DMS 273 (cell line): ENCODE data around the gene METTL1.

ENCODE experiments used
- DNase-seq: peaks from one replicate; lab custom pipeline; 2025; ENCODE audit not compliant: unreplicated experiment; lab: John Stamatoyannopoulos, UW

The METTL1 gene

GRCh38 chr12:57770734-57771133 lies 1.2 kb downstream of the METTL1 start:
- DNase-seq: no peak

- DNase-seq: no peak
Measured at GRCh38 chr12:57769594-57769993, 2.3 kb downstream of the METTL1 start.

- DNase-seq: no peak
Measured at GRCh38 chr12:57767876-57768275, 4.0 kb downstream of the METTL1 start.

DNA sequence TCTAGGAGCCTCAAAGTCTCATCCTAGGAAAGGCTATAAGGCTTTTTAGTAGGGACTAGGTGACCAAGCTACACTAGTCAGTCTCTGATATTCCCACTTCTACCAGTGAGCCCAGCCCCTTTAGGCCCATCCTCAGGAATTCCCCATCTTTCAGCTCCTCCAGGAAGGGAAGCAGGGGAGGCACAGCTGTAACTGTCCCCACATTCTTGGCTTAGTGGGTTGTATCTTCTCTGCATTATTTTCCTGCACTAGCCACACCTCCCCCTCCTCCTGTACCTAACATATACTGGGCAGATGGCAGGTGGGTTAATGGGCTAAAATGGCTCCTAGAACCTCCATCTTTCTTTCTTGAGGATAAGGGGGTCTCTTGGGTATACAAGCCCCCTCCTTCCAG lies 4.6 kb downstream of the METTL1 start:
- DNase-seq: no peak

GRCh38 chr12:57766464-57767304 lies 5.2 kb downstream of the METTL1 start, which contains the start of gene CYP27B1:
Gene CYP27B1 (minus strand): TSS chr12:57767078. CDS start chr12:57767041, 37 bp downstream.
- DNase-seq: peak; percentile 61

DNA sequence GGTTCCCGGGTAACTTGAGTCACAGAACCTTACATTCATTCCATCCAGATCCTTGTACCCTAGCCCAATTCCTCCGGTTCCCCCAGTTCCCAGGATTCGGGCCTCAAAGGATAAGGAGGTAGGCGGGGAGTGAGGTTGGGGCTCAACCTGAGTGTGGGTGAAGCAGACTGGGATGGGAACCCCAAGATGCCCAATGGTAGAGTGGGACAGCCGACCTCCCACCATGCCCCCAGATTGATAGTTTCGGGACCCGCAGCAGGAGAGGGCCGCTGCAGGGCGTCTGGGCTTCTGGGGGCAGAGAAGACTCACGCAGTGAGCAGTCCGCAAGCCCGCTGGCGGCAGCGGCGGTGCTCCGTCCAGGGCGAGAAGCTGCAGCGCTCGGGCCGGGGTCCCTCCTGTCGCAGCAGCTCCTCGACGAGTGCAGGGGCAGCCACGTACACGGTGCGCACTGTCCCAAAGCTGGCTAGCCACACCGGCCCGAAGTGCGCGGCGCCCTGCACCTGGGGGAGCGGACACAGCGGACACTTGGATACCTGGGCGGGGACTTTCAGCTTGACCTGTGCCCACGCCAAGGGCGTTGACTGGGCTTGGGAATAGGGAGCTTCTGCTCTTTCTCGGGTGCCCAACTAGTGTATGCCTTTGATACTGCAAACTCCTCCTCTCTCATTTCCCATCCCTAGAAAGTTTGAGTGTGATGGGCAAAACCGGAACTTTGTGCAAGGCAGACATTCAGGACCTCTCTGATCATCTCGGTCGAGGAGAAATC lies 6.0 kb downstream of the METTL1 start:
- DNase-seq: peak; percentile 45

GRCh38 chr12:57765003-57765697 lies 6.8 kb downstream of the METTL1 start:
- peak; percentile 73 for DNase-seq

DNA sequence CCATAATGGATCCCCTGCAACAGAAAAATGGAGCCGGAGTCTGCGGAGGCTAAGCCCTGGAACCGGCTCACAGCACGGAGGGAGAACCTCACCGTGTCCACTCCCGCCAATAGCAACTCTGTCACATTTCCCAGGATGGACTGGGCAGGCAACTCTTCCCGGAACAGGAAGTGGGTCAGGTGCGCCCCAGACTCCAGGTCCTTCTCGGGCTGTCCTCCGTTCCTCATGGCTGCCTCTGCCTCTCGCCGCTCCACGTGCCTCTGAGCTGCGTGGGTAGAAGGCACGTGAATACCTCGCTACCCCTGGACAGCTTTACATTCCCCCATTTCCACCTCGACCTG lies 7.3 kb downstream of the METTL1 start:
- DNase-seq: no peak

- DNase-seq: no peak
Measured at GRCh38 chr12:57763881-57764661, 7.8 kb downstream of the METTL1 start.

GRCh38 chr12:57762463-57762862 lies 9.4 kb downstream of the METTL1 start:
- DNase-seq: no peak

GRCh38 chr12:57761391-57761998 lies 10.4 kb downstream of the METTL1 start:
- DNase-seq: no peak

DNA sequence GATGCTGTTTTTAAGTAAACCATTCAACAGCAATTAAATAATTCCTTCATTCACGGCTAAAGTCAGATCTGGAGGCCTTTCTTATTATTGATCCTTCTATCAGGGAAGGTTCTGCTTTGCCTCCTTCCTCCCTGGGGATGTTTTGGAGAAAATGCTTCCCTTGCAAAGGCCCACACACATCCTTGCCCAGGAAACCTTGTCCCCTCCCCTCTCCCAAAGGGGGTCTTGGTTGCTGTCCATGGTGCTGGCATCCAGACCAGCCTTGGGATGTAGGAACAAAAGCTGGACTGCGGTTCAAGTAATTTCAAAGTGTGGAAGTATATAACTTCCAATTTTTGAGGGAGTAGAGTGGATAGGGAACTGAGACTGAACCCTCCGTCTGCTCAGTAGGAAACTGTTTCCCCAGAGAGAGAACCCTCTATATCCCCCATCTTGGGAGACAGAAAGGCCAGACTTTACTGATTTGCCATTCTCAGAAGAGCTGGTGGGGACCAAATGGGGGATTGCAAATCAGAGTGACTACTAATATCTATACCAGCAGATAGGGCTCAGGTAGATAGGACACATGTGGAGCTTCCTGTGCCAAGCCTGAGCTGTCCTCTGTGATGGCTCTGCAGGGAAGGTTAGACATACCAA lies 11.4 kb downstream of the METTL1 start:
- DNase-seq: no peak

DNA sequence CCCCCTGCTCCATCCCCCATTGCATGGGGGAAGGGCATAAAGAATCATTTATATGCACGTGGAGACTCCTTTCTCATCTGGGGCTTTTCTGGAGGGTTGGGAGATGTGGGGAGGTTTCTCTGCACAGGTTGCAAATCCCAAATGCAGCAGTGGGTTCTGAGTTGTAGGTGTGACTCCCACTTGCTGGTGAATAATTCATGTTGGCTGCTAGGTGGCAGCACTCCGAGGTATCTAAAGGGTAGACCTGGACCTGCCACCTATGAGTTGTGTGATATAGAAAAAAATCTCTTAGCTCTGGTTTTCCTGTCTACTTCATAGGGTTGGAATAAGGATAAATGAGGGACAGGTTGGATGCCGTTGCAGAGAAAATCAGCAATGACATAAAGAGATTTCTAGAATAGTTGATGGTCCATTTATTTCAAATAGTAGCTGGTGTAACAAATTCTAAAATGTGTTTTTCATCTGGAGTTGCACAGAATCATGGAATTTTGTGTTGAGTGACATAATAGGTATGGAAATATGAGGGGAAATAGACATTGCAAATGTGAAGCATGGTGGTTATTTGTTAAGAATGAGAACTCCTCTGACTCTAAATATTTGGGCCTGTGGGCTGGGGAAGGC lies 12.4 kb downstream of the METTL1 start:
- DNase-seq: peak; percentile 43

- DNase-seq: no peak
Measured at GRCh38 chr12:57758552-57759359, 13.1 kb downstream of the METTL1 start.

DNA sequence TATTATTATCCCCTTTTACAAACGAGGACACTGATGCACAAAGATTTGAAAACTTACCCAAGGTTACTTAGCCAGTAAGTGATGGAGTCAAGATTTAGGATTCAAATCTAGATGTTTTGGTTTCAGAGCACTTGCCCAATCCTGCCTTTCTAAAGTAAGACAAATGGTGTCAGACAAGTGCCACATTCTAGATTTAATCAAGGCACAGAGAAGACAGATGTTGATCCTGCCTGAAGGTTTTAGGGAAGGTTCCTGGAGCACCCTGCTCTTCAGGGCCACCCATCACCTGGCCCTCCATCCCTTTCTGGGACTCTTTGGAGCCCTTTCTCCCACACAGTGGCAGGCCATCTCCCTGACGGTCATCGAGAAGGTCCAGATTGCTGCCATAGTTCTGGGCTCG lies 14.1 kb downstream of the METTL1 start:
- DNase-seq: no peak

GRCh38 chr12:57756406-57757341 lies 15.2 kb downstream of the METTL1 start:
- peak; percentile 28 for DNase-seq
